Activated T-helper 9 cell treated with anti-CD3 and anti-CD28 coated beads, Interleukin-2, amount 50 U/mL, for 16 hours (primary cell): ENCODE measurements around the gene SDHD.

Experiments
- DNase-seq: peaks from one replicate; pipeline ENCODE4 v3.0.0-alpha.2; 2020; ENCODE audit warnings: low read depth

The SDHD gene

DNA sequence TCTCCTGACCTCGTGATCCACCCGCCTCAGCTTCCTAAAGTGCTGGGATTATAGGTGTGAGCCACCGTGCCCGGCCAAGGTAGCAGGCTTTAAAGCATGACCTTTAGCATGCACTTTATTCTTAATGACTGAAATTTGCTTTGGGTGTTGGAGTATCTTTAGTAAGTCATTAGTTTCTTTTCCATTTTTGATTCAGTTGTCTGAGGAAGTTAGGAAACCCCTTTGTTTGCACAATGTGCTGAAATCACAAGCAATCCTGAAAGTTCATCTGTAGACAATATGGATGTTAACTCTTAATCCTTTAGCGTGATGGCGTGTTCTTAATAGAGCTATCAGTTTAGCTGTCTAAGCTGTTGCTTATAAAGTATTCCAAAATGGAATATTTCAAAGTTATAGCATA is 16.8 kb downstream of the SDHD start:
- no peak for DNase-seq

DNA sequence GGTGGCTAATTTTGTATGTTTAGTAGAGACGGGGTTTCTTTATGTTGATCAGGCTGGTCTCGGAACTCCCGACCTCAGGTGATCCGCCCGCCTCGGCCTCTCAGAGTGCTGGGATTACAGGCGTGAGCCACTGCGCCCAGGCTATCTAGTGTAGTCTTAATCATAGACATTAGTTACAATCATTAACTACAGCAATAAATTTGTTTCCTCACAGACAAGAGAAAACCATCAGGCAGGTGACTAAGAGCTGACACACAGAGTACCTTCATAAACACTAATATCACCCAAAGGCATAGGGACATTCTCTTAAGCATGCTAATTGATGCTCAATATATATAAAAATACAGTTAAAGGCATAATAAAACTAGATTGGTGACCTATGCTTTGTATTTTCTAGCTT is 19.4 kb downstream of the SDHD start:
- no peak for DNase-seq

- no peak for DNase-seq
Observed at GRCh38 chr11:112113539-112114457, 27.1 kb downstream of the SDHD start.

DNA sequence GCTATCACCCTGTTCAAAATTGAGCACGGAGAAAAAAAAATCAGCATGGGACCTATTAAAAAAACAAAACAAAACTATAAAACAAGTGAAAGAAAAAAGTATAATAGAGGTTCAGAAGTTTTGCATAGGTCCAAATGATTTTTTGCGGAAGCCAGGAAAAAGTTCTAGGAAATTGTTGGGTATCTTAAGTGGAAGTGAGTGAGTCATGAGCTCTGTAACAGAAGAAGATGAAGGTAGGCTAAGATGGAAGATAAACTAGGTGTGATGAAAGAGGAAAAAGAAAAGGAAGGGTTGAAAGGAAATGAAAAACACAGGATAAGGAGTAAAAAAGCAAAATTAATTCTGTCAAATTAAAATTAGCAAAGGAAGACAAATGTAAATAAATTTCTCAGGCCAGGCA is 27.8 kb downstream of the SDHD start:
- DNase-seq: no peak

DNA sequence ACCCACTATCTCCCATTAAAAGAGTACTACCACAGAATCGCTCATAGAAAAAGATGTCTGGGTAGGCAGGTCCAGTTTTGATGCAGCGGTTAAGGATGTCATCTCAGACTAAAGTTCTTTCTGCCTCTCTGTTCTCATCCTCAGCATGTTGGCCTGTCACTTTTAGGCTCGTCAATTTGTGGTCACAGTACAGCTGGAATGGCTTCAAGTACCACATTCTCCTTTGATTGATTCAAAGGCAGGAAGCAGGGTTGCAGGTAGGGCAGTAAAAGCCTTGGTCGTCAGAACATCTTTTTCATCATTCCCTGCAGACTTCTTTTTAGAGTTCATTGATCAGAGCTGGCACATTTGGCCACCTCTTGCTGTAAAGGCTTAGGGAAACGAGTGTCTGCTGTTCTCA is 28.7 kb downstream of the SDHD start:
- no peak for DNase-seq

GRCh38 chr11:112118176-112118575 is 31.5 kb downstream of the SDHD start:
- DNase-seq: no peak

- no peak for DNase-seq
Observed at GRCh38 chr11:112121981-112122615, 35.4 kb downstream of the SDHD start.

DNA sequence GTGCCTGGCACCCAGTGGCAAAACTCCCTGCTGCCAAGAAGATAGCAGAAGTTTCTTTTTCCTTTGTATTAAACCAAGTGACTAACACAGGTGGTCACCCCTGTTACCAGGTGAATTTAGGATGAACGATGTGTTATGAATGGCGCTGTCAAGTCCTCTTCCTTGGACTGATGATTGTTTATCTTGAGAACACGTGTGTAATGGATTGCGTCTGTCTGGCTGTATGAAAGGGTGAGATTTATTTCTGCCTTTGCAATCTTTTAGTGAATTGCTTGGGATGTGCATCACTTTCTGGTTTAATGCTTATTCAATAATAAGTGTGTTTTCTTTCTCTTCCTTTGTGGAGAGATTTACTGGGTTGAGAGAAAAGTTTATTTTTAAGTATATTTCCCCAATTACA is 36.5 kb downstream of the SDHD start:
- no peak for DNase-seq

DNA sequence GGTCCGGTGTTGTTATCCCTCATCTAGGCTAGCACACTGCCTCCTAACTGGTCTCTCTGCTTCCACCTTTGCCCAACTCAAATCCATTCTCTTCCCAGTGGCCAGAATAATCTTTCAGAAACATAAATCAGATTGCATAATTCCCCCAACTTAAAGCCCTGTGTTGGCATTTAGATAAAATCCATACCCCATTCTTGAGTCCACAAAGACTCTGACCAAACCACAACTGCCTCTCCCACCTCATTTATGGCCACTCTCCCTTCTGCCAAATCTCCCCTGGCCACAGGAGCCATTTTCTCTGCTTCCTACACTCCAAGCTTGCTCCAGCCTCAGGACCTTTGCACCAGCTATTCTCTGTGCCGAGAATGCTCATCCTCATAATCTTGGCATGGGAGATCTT is 40.4 kb downstream of the SDHD start:
- no peak for DNase-seq

DNA sequence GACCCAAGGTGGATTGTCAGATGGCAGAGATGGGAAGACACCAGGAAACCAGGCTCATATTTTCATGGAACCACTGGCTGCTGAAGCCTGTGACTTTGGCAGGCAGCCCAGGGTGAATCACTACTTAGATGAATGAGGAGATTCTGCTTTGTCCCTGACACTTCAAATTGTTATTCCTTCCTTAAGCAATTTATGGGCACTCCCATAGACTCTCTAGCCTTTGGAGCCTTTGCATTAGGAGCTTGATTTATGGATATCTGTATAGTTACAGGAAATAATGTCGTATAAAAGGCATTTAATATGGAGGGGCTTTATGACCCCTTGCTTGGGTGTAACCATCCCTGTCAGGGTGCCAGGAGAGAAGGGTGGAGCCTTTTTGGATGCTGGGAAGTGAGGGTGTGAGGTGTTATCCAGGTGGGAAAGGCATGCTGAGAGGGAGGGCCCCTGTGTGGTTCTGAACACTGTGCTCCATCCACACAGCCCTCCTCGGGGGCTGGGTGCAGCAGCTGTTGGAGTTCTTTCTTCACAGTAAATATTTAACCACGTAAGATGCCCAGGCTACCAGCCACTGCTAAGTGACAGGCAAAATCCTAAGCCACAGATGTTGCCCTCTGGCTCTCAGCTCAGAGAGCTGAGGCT is 41.9 kb downstream of the SDHD start:
- no peak for DNase-seq

DNA sequence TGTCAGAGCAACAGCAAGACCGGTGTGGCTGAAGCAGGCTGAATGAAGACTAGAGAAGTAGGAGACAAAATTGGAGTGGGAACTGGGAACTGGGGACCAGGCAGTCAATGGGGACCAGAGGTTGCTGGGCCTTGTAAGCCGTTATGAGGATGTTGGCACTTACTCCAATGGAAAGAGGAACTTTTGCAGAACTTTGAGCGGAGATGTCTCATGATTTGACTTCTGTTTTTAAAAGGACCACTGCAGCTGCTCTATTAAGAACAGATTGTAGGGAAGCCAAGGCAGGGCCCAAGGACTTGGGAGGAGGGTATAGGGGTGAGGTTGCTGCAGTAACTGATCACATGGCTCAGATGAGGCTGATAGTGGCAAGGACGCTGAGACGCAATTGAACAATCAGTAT is 43.0 kb downstream of the SDHD start:
- DNase-seq: no peak

GRCh38 chr11:112132737-112133136 is 46.1 kb downstream of the SDHD start:
- DNase-seq: no peak

GRCh38 chr11:112134473-112134872 is 47.8 kb downstream of the SDHD start:
- no peak for DNase-seq

DNA sequence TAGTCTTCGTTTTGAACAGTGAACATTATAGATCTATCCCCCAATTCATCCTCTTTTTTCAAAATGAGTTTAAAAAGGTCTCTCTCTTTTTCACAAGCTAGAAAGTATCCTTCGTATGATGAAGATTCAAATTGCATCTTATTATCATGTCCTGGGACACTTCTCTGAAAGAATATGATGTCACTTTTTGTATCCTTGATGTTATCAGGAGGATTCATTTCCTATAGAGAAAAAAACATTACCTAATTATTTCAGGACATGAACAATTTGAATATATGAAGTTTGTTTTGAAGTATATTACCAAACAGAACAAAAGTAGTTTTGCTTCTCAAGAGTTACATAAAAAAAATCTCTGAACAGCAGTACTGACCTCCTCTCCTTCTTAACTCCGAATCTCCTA is 56.9 kb downstream of the SDHD start:
- DNase-seq: no peak
